ENCODE results near the gene MMD2.

DNA sequence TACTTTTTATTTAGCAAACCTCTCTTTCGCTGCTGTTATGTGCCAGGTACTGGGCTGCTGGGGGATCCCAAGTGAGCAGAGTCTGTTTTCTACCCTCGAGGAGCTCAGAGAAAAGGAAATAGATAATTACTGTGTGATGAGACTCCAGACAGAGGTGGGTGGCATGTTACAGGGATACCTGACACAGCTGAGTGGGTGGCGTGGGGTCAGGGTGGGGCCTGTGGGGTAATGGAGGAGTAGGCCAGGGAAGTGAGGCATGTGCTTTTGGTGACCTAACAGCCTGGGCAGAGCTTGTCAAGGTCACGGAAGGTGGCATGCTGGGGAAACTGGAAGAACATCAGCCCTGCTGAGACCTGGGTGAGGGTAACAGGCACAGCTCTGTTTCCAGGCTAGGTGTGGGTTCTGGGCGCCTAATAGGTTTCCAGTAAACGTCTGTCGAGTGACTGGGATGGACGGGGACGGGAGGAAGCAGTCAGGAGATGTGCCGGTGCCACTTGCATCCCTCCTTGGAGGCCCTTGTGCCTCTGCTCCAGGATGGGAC lies 36.5 kb upstream of the MMD2 start:
- TF ChIP-seq POLR2A (IDR thresholded peaks at IDR 0.05): no peak
- TF ChIP-seq, protein P1, sequence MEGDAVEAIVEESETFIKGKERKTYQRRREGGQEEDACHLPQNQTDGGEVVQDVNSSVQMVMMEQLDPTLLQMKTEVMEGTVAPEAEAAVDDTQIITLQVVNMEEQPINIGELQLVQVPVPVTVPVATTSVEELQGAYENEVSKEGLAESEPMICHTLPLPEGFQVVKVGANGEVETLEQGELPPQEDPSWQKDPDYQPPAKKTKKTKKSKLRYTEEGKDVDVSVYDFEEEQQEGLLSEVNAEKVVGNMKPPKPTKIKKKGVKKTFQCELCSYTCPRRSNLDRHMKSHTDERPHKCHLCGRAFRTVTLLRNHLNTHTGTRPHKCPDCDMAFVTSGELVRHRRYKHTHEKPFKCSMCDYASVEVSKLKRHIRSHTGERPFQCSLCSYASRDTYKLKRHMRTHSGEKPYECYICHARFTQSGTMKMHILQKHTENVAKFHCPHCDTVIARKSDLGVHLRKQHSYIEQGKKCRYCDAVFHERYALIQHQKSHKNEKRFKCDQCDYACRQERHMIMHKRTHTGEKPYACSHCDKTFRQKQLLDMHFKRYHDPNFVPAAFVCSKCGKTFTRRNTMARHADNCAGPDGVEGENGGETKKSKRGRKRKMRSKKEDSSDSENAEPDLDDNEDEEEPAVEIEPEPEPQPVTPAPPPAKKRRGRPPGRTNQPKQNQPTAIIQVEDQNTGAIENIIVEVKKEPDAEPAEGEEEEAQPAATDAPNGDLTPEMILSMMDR (IDR thresholded peaks at IDR 0.05): no peak
